ENCODE results near the gene BCL2L2. TPM values are rescaled to one million over a fixed set of nuclear protein-coding genes. Genes with fewer than 3 reads are reported as not detected.

BCL2L2 gene
- total and polyA plus RNA-seq, 2 of the 8 experiments (the other 6 are each of a cell fraction or from before 2014, with no cell fraction given) = 9.3 to 13.8 TPM

DNA sequence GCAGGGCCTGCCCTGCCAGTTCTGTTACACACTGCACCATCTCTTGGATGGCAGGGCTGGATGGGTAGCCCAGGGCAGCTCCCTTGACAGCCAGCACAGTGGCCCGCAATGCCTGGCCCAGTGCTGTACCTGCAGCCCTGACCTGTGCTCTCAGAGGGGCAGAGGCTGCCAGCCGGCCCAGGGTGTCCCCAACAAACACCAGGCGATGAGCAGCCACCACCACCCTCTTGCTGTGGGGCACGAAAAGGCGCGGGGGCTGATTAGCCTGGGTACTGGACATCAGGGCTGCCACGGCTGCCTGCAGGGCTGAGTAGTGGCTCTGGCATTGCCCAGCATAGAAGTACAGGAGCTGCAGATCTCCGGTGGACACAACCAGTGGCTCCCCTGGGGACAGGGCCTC, 50.6 kb downstream of the BCL2L2 start (continued):
- TF ChIP-seq, protein P1, sequence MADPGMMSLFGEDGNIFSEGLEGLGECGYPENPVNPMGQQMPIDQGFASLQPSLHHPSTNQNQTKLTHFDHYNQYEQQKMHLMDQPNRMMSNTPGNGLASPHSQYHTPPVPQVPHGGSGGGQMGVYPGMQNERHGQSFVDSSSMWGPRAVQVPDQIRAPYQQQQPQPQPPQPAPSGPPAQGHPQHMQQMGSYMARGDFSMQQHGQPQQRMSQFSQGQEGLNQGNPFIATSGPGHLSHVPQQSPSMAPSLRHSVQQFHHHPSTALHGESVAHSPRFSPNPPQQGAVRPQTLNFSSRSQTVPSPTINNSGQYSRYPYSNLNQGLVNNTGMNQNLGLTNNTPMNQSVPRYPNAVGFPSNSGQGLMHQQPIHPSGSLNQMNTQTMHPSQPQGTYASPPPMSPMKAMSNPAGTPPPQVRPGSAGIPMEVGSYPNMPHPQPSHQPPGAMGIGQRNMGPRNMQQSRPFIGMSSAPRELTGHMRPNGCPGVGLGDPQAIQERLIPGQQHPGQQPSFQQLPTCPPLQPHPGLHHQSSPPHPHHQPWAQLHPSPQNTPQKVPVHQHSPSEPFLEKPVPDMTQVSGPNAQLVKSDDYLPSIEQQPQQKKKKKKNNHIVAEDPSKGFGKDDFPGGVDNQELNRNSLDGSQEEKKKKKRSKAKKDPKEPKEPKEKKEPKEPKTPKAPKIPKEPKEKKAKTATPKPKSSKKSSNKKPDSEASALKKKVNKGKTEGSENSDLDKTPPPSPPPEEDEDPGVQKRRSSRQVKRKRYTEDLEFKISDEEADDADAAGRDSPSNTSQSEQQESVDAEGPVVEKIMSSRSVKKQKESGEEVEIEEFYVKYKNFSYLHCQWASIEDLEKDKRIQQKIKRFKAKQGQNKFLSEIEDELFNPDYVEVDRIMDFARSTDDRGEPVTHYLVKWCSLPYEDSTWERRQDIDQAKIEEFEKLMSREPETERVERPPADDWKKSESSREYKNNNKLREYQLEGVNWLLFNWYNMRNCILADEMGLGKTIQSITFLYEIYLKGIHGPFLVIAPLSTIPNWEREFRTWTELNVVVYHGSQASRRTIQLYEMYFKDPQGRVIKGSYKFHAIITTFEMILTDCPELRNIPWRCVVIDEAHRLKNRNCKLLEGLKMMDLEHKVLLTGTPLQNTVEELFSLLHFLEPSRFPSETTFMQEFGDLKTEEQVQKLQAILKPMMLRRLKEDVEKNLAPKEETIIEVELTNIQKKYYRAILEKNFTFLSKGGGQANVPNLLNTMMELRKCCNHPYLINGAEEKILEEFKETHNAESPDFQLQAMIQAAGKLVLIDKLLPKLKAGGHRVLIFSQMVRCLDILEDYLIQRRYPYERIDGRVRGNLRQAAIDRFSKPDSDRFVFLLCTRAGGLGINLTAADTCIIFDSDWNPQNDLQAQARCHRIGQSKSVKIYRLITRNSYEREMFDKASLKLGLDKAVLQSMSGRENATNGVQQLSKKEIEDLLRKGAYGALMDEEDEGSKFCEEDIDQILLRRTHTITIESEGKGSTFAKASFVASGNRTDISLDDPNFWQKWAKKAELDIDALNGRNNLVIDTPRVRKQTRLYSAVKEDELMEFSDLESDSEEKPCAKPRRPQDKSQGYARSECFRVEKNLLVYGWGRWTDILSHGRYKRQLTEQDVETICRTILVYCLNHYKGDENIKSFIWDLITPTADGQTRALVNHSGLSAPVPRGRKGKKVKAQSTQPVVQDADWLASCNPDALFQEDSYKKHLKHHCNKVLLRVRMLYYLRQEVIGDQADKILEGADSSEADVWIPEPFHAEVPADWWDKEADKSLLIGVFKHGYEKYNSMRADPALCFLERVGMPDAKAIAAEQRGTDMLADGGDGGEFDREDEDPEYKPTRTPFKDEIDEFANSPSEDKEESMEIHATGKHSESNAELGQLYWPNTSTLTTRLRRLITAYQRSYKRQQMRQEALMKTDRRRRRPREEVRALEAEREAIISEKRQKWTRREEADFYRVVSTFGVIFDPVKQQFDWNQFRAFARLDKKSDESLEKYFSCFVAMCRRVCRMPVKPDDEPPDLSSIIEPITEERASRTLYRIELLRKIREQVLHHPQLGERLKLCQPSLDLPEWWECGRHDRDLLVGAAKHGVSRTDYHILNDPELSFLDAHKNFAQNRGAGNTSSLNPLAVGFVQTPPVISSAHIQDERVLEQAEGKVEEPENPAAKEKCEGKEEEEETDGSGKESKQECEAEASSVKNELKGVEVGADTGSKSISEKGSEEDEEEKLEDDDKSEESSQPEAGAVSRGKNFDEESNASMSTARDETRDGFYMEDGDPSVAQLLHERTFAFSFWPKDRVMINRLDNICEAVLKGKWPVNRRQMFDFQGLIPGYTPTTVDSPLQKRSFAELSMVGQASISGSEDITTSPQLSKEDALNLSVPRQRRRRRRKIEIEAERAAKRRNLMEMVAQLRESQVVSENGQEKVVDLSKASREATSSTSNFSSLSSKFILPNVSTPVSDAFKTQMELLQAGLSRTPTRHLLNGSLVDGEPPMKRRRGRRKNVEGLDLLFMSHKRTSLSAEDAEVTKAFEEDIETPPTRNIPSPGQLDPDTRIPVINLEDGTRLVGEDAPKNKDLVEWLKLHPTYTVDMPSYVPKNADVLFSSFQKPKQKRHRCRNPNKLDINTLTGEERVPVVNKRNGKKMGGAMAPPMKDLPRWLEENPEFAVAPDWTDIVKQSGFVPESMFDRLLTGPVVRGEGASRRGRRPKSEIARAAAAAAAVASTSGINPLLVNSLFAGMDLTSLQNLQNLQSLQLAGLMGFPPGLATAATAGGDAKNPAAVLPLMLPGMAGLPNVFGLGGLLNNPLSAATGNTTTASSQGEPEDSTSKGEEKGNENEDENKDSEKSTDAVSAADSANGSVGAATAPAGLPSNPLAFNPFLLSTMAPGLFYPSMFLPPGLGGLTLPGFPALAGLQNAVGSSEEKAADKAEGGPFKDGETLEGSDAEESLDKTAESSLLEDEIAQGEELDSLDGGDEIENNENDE (IDR thresholded peaks at IDR 0.05; ENCODE audit: insufficient replicate concordance, low read length) = no peak
- no peak for TF ChIP-seq SUZ12 (IDR thresholded peaks at IDR 0.05; ENCODE audit: low read length)
- no peak for TF ChIP-seq FOSL1 (IDR thresholded peaks at IDR 0.05; ENCODE audit: insufficient read depth, low read depth, low read length)
- no peak for TF ChIP-seq CBX5 (IDR thresholded peaks at IDR 0.05; ENCODE audit: low read depth, low read length)
- TF ChIP-seq KDM5A (IDR thresholded peaks at IDR 0.05; ENCODE audit: low read length) = no peak
- TF ChIP-seq TBP (IDR thresholded peaks at IDR 0.05; ENCODE audit: low read depth, low read length) = no peak
- no peak for TF ChIP-seq BRCA1 (IDR thresholded peaks at IDR 0.05; ENCODE audit: low read depth, low read length)
- TF ChIP-seq, protein P2, sequence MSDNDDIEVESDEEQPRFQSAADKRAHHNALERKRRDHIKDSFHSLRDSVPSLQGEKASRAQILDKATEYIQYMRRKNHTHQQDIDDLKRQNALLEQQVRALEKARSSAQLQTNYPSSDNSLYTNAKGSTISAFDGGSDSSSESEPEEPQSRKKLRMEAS (IDR thresholded peaks at IDR 0.05) = no peak
- no peak for TF ChIP-seq BACH1 (IDR thresholded peaks at IDR 0.05; ENCODE audit: low read length)
- TF ChIP-seq CHD2 (IDR thresholded peaks at IDR 0.05; ENCODE audit: low read length) = no peak
- TF ChIP-seq CHD1 (IDR thresholded peaks at IDR 0.05; ENCODE audit: low read depth, low read length) = no peak
- TF ChIP-seq GTF2F1 (IDR thresholded peaks at IDR 0.05; ENCODE audit: borderline replicate concordance, low read depth, low read length) = no peak

Measured in H1 (cell line).